HG03521 (cell line): ENCODE measurements around the gene WDR72.

ENCODE experiments used
- ATAC-seq: cut with Tn5 transposase; IDR thresholded peaks from one replicate; pipeline ENCODE4 v1.9.1; 2021; ENCODE audit warnings: mild to moderate bottlenecking, moderate library complexity; ENCODE audit not compliant: unreplicated experiment

The WDR72 gene

GRCh38 chr15:53536479-53537120 is 222.9 kb downstream of the WDR72 start:
- ATAC-seq: no peak

DNA sequence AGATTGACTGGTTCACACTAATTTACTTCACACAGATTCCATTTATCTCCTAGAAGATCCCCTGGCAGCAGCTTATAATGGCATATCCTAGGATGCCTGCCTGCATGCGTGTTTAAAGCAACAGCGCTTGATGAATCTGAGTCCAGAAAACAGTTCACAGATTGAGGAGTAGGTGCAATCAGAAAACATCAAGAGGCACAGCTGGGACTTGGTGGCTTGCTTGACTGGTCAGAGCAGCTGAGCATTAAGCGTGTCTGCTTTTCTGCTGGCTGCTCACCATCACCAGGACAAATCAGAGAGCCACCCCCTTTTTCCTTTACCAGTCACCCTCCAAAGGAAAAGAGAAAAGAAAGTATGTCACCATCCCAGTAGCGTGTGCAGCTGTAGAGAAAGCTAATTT is 223.6 kb downstream of the WDR72 start:
- no peak for ATAC-seq

GRCh38 chr15:53534105-53534839 is 225.2 kb downstream of the WDR72 start:
- no peak for ATAC-seq

DNA sequence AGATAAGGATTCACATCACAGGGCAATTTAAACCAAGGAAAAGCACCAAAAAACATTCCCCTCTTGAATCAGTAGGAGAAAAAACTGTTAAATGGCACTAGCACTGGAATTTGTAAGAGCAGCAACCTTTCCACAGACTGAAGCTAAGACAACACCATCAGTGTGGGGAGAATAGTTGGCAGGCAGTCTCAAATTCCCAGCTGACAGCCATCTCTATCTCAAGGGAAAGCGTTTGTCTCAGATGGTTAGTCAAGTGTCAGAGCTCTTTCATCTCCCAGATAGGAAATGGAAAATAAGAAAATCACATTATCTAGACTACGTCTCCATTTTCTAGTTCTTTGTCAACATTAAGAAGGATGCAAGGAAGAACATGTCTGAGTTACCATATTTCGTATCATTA is 228.7 kb downstream of the WDR72 start:
- ATAC-seq: no peak

DNA sequence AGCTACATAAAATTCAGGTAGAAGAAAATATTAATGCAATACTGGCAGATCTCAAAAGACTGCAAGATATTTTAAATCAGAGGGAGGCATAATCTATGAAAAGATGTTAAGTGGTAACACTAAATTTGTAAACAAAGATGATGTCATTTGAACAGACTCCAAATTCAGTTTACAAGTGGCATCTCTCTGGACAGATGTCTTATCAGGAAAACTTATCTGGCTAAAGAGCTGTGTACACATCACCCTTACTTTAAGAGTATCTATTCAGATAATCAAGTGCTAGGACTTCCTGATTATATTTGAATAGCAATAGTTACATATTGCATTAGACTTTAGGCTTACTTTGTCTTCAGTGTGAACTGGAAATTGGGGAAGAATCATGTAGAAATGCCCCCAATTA is 231.5 kb downstream of the WDR72 start:
- no peak for ATAC-seq

DNA sequence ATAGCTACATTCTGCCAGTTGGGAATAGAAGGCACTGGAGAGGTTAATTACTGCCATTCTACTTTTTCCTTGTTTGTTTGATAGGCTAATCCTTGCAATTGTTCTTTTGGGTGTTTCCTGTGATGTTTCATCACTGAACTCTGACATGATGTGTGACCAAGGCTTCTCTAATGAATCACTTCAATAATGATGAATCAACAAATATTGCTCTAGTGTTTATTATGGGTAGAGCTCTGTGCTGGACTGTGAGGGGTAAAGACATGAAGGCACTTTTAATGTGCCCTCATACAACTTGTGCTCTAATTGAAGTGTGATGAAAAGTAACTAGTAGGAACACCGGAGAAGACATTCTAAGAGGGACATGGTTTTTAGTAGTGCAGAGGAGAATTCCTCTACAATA is 233.6 kb downstream of the WDR72 start:
- no peak for ATAC-seq

DNA sequence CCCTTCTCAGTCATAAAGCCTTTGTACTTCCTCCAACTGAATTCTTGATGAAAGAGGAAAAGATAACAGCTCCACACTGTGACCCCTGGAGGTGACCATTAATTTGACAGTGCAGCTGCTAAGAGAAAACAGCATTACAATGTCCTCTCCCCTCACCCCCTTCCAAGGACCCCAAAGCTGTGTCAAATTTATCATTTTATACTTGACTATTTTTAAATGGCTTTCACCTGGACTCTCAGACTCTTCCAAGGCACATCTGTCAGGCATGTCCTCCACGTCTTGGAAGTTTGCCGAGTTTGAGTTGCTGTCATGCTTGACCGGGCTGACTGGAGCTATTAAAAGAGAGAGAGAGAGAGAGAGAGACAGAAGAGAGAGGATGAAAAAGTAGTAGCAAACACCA is 236.5 kb downstream of the WDR72 start:
- ATAC-seq: no peak

GRCh38 chr15:53520996-53521395 is 238.5 kb downstream of the WDR72 start:
- ATAC-seq: no peak

- ATAC-seq: no peak
Measured at GRCh38 chr15:53513431-53513830, 246.0 kb downstream of the WDR72 start.

- ATAC-seq: no peak
Measured at GRCh38 chr15:53512029-53512428, 247.4 kb downstream of the WDR72 start.

- no peak for ATAC-seq
Measured at GRCh38 chr15:53511175-53511574, 248.3 kb downstream of the WDR72 start.

- no peak for ATAC-seq
Measured at GRCh38 chr15:53506370-53506769, 253.1 kb downstream of the WDR72 start.

DNA sequence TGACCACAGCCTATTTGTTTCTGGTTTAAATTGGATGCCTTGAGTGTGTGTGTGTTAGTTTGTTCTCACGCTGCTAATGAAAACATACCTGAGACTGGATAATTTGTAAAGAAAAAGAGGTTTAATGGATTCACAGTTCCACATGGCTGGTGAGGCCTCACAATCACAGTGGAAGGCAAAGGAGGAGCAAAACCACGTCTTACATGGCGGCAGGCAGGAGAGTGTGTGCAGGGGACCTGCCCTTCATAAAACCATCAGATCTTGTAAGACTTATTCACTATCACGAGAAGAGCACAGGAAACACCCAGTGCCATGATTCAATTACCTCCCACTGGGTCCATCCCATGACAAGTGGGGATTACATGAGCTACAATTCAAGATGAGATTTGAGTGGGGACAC is 260.5 kb downstream of the WDR72 start:
- no peak for ATAC-seq

GRCh38 chr15:53490341-53490740 is 269.1 kb downstream of the WDR72 start:
- no peak for ATAC-seq

GRCh38 chr15:53482055-53482454 is 277.4 kb downstream of the WDR72 start:
- ATAC-seq: no peak

- no peak for ATAC-seq
Measured at GRCh38 chr15:53477981-53478766, 281.3 kb downstream of the WDR72 start.

DNA sequence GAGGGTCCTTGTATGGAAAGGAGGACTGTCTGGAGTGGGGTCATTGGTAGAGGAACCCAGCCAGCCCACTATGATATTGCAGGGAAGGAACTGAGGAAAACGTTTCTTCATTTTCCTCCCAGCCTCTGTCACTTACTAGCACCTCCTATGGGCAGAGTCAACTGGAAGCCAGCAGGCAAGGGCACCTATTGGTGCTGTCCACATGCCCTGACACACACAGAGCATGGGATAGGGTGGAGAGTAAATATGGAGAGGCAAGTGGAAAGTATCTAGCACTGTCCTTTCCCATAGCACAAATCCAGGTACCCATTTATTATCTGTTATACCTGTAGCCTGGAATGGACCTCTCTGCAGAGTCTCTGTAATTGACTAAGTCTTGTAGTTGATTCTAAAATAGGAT is 285.6 kb downstream of the WDR72 start:
- ATAC-seq: no peak

- no peak for ATAC-seq
Measured at GRCh38 chr15:53473435-53473834, 286.0 kb downstream of the WDR72 start.

GRCh38 chr15:53472883-53473282 is 286.6 kb downstream of the WDR72 start:
- ATAC-seq: no peak

GRCh38 chr15:53472210-53472609 is 287.3 kb downstream of the WDR72 start:
- no peak for ATAC-seq

DNA sequence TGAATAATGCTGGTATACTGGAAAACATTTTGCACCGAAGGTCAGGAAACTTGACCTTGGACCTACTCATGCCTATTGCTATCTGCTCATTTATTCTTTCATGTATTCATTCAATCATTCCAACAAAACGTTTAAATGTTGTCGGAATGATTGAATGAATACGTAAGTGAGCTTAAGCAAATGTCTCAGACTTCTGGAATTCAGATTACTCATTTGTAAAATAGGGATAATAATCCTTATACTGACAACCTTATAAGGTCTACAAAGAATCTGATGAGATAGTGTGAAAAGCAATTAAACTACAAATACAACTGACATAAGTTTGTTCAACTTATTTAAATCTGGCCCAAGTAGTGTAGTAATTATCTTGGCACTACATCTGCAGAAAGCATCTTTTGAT is 288.7 kb downstream of the WDR72 start:
- ATAC-seq: no peak

GRCh38 chr15:53469422-53469821 is 290.0 kb downstream of the WDR72 start:
- ATAC-seq: no peak
